ENCODE results near the gene GPT2. TPM values are rescaled to one million over a fixed set of nuclear protein-coding genes. Genes with fewer than 3 reads are reported as not detected.

GPT2 gene
- total RNA-seq, 1 donor from 2014 or later: 70.2 TPM

DNA sequence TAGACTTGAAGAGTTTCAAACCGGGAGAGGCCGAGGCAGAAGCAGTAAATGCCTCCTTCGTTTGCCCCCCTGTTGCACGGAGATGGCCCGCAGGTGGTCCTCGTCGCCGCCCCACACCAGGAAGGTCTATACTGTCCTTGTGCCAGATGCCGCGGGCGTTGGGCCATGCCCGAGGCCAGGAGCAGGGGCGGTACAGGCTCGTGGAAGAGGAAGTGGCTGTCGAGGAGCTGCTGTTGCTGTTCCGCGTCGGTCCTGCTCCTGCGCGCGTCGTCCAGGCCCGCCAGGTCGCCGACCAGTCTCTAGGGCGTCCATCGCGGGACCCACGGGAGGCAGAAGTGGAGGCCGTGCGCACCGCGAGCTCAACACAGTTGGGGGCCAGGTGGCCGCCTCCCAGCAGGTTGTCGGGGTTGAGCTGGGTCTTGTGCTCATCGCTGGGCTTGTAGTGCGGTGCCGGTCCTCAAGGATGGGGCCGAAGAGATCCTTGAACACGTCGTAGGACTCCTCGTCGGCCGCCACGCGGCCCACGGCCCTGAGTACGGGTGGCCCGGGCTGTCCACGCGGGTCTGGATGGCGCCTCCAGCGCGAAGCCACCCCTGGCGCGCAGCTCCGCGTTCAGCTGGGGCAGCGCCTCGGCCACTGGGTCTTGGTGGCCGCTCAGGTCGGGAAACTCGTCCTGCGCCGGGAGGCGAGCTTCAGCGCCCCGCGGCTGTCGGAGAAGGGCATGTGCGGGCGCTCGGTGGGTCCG, 40.1 kb upstream of the GPT2 start:
- no peak for DNase-seq (ENCODE audit: low read depth)
- H4K20me1 ChIP-seq (ENCODE audit: insufficient read depth, low read length): no peaks in the 10 kb centered on the region
- peak; percentile 31 for TF ChIP-seq EZH2 (IDR thresholded peaks at IDR 0.05; ENCODE audit: insufficient read depth, low read length)
- TF ChIP-seq, protein P1, sequence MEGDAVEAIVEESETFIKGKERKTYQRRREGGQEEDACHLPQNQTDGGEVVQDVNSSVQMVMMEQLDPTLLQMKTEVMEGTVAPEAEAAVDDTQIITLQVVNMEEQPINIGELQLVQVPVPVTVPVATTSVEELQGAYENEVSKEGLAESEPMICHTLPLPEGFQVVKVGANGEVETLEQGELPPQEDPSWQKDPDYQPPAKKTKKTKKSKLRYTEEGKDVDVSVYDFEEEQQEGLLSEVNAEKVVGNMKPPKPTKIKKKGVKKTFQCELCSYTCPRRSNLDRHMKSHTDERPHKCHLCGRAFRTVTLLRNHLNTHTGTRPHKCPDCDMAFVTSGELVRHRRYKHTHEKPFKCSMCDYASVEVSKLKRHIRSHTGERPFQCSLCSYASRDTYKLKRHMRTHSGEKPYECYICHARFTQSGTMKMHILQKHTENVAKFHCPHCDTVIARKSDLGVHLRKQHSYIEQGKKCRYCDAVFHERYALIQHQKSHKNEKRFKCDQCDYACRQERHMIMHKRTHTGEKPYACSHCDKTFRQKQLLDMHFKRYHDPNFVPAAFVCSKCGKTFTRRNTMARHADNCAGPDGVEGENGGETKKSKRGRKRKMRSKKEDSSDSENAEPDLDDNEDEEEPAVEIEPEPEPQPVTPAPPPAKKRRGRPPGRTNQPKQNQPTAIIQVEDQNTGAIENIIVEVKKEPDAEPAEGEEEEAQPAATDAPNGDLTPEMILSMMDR (IDR thresholded peaks at IDR 0.05; ENCODE audit: insufficient read depth, low read depth, low read length): no peak
- no peaks in the 10 kb centered on the region for H3K36me3 ChIP-seq (ENCODE audit: insufficient read depth, low read length)
- Mint-ChIP-seq H3K36me3 (ENCODE audit: low read depth, unreplicated experiment) (no peaks in the 10 kb centered on the region), H3K27ac (ENCODE audit: unreplicated experiment) (no peak overlapping the region), H3K4me1 (ENCODE audit: low read depth, unreplicated experiment) (no peaks in the 10 kb centered on the region), H3K9me3 (ENCODE audit: unreplicated experiment) (no peaks in the 10 kb centered on the region), H3K4me3 (ENCODE audit: unreplicated experiment) (no peak overlapping the region), H3K27me3 (ENCODE audit: low read depth, unreplicated experiment) (no peaks in the 10 kb centered on the region)
- no peak overlapping the region for H3K4me3 ChIP-seq (ENCODE audit: insufficient read depth, low read depth, low read length)
- H3K27me3 ChIP-seq (ENCODE audit: insufficient read depth, low read length): no peaks in the 10 kb centered on the region
- no peak overlapping the region for H3K27ac ChIP-seq (ENCODE audit: low read depth, low read length)
- no peaks in the 10 kb centered on the region for H3K9me3 ChIP-seq (ENCODE audit: insufficient read depth, low read depth, low read length)
- no peak overlapping the region for H3K9ac ChIP-seq (ENCODE audit: low read length)
- no peak for FAIRE-seq
- no peaks in the 10 kb centered on the region for H3K79me2 ChIP-seq (ENCODE audit: insufficient read depth, low read length)
- H2AFZ ChIP-seq (ENCODE audit: low read depth, low read length): peak overlapping the region; percentile 71
- H3K4me1 ChIP-seq (ENCODE audit: insufficient read depth, low read length): no peaks in the 10 kb centered on the region
- H3K4me2 ChIP-seq (ENCODE audit: low read length): peak overlapping the region; percentile 26

DNA sequence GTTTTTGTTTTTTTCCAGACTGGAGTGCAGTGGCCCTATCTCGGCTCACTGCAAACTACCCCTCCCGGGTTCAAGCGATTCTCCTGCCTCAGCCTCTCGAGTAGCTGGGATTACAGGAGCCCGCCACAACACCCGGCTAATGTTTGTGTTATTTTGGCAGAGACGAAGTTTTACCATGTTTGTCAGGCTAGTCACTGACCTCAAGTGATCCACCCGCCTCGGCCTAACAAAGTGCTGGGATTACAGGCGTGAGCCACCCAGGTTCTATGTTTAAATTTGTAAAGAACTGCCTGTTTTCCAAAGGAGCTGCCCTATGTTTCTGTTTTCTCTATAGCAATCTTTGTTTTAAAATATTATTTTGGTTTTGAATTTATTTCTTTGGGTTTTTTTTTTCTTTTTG, 39.4 kb upstream of the GPT2 start:
- Mint-ChIP-seq H3K27ac (ENCODE audit: unreplicated experiment) (no peak overlapping the region), H3K4me1 (ENCODE audit: low read depth, unreplicated experiment) (peaks cover 2% of the 10 kb centered on the region), H3K9me3 (ENCODE audit: unreplicated experiment) (no peaks in the 10 kb centered on the region), H3K4me3 (ENCODE audit: unreplicated experiment) (no peak overlapping the region), H3K36me3 (ENCODE audit: low read depth, unreplicated experiment) (no peaks in the 10 kb centered on the region), H3K27me3 (ENCODE audit: low read depth, unreplicated experiment) (no peaks in the 10 kb centered on the region)
- Histone ChIP-seq H4K20me1 (ENCODE audit: insufficient read depth, low read length) (no peaks in the 10 kb centered on the region), H3K79me2 (ENCODE audit: insufficient read depth, low read length) (no peaks in the 10 kb centered on the region), H3K9me3 (ENCODE audit: insufficient read depth, low read depth, low read length) (no peaks in the 10 kb centered on the region), H3K9ac (ENCODE audit: low read length) (no peak overlapping the region), H3K27ac (ENCODE audit: low read depth, low read length) (no peak overlapping the region), H2AFZ (ENCODE audit: low read depth, low read length) (no peak overlapping the region), H3K4me2 (ENCODE audit: low read length) (peak overlapping the region; percentile 26), H3K4me3 (ENCODE audit: insufficient read depth, low read depth, low read length) (no peak overlapping the region), H3K36me3 (ENCODE audit: insufficient read depth, low read length) (no peaks in the 10 kb centered on the region), H3K4me1 (ENCODE audit: insufficient read depth, low read length) (no peaks in the 10 kb centered on the region), H3K27me3 (ENCODE audit: insufficient read depth, low read length) (no peaks in the 10 kb centered on the region)
- TF ChIP-seq, protein P1 (IDR thresholded peaks at IDR 0.05; ENCODE audit: insufficient read depth, low read depth, low read length): no peak
- no peak for TF ChIP-seq EZH2 (IDR thresholded peaks at IDR 0.05; ENCODE audit: insufficient read depth, low read length)
- FAIRE-seq (no peak), DNase-seq (ENCODE audit: low read depth) (peak; percentile 52)

DNA sequence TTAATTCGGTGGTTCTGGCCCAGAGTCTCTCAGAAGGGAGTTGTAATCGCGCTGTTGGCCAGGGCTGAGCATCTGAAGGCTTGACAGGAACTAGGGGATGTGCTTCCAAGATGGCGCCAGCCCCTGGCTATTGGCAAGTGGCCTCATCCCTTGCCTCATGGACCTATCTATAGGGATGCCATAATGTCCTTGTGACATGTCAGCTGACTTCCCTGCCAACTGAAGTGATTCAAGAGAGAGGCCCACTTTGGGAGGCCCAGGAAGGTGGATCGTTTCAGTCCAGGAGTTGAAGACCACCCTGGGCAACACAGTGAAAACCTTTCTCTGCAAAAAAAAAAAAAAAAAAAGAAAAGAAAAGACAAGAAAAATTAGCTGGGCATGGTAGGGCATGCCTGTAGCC, 38.2 kb upstream of the GPT2 start:
- H3K9me3 Mint-ChIP-seq (ENCODE audit: unreplicated experiment): no peaks in the 10 kb centered on the region
- TF ChIP-seq EZH2 (IDR thresholded peaks at IDR 0.05; ENCODE audit: insufficient read depth, low read length): no peak
- TF ChIP-seq, protein P1 (IDR thresholded peaks at IDR 0.05; ENCODE audit: insufficient read depth, low read depth, low read length): no peak

More for the DNA sequence above, 38.2 kb upstream of the GPT2 start:
- no peaks in the 10 kb centered on the region for H3K36me3 ChIP-seq (ENCODE audit: insufficient read depth, low read length)
- H3K9ac ChIP-seq (ENCODE audit: low read length): no peak overlapping the region
- H3K4me3 ChIP-seq (ENCODE audit: insufficient read depth, low read depth, low read length): no peak overlapping the region
- H3K27ac ChIP-seq (ENCODE audit: low read depth, low read length): no peak overlapping the region
- H3K9me3 ChIP-seq (ENCODE audit: insufficient read depth, low read depth, low read length): no peaks in the 10 kb centered on the region
- H3K4me3 Mint-ChIP-seq (ENCODE audit: unreplicated experiment): no peak overlapping the region
- no peaks in the 10 kb centered on the region for H3K27me3 Mint-ChIP-seq (ENCODE audit: low read depth, unreplicated experiment)
- H3K4me1 Mint-ChIP-seq (ENCODE audit: low read depth, unreplicated experiment): peaks cover 2% of the 10 kb centered on the region
- no peaks in the 10 kb centered on the region for H3K79me2 ChIP-seq (ENCODE audit: insufficient read depth, low read length)
- no peaks in the 10 kb centered on the region for H3K36me3 Mint-ChIP-seq (ENCODE audit: low read depth, unreplicated experiment)
- no peak overlapping the region for H3K4me2 ChIP-seq (ENCODE audit: low read length)
- no peak overlapping the region for H3K27ac Mint-ChIP-seq (ENCODE audit: unreplicated experiment)
- FAIRE-seq (no peak), DNase-seq (ENCODE audit: low read depth) (no peak)
- no peak overlapping the region for H2AFZ ChIP-seq (ENCODE audit: low read depth, low read length)
- H3K4me1 ChIP-seq (ENCODE audit: insufficient read depth, low read length): no peaks in the 10 kb centered on the region
- H4K20me1 ChIP-seq (ENCODE audit: insufficient read depth, low read length): no peaks in the 10 kb centered on the region
- peaks cover 4% of the 10 kb centered on the region for H3K27me3 ChIP-seq (ENCODE audit: insufficient read depth, low read length)

Data from astrocyte (in vitro differentiated cells and primary cell).